GM18499 (cell line): Measurements from ENCODE around the gene TMEM98.
"Not testable (repeated sequence)": the region's sequence is repeated elsewhere in the genome, so short reads cannot be mapped to it uniquely, and the experiment has no call there.

Source experiments
- ATAC-seq: cut with Tn5 transposase; IDR thresholded peaks from one replicate; pipeline ENCODE4 v1.9.1; 2021; ENCODE audit warnings: moderate number of reproducible peaks; ENCODE audit not compliant: insufficient read depth, unreplicated experiment

TMEM98 gene

GRCh38 chr17:32927724-32928585 lies at the start of gene TMEM98:
Gene TMEM98 (plus strand): TSS chr17:32928153. CDS start chr17:32931529, 3,376 bp downstream.
- no peak for ATAC-seq

- ATAC-seq = no peak
Observed at GRCh38 chr17:32878211-32878610, 49.7 kb upstream of the TMEM98 start.

GRCh38 chr17:32879134-32879533 lies 48.8 kb upstream of the TMEM98 start:
- ATAC-seq = no peak

- no peak for ATAC-seq
Observed at GRCh38 chr17:32880671-32881453, 47.1 kb upstream of the TMEM98 start.

- ATAC-seq = no peak
Observed at GRCh38 chr17:32882029-32882428, 45.9 kb upstream of the TMEM98 start.

GRCh38 chr17:32882734-32883133 lies 45.2 kb upstream of the TMEM98 start:
- no peak for ATAC-seq

GRCh38 chr17:32886951-32887350 lies 41.0 kb upstream of the TMEM98 start:
- not testable (repeated sequence) for ATAC-seq

- not testable (repeated sequence) for ATAC-seq
Observed at GRCh38 chr17:32887410-32887809, 40.5 kb upstream of the TMEM98 start.

GRCh38 chr17:32894245-32894644 lies 33.7 kb upstream of the TMEM98 start:
- no peak for ATAC-seq

GRCh38 chr17:32896647-32897258 lies 31.2 kb upstream of the TMEM98 start:
- no peak for ATAC-seq

- no peak for ATAC-seq
Observed at GRCh38 chr17:32899236-32900013, 28.5 kb upstream of the TMEM98 start.

- ATAC-seq = no peak
Observed at GRCh38 chr17:32901743-32902142, 26.2 kb upstream of the TMEM98 start.

- no peak for ATAC-seq
Observed at GRCh38 chr17:32903774-32904673, 23.9 kb upstream of the TMEM98 start.

GRCh38 chr17:32904891-32905290 lies 23.1 kb upstream of the TMEM98 start:
- ATAC-seq = no peak

- no peak for ATAC-seq
Observed at GRCh38 chr17:32907583-32907982, 20.4 kb upstream of the TMEM98 start.

GRCh38 chr17:32909787-32910369 lies 18.1 kb upstream of the TMEM98 start:
- ATAC-seq = no peak

GRCh38 chr17:32910769-32911168 lies 17.2 kb upstream of the TMEM98 start:
- no peak for ATAC-seq

GRCh38 chr17:32912218-32912897 lies 15.6 kb upstream of the TMEM98 start:
- ATAC-seq = no peak
